ENCODE measurements around the gene CCDC7. TPM values are rescaled to one million over a fixed set of nuclear protein-coding genes. Genes with fewer than 3 reads are reported as not detected.

CCDC7 gene
- total and polyA plus RNA-seq, 10 of the 15 experiments (the other 5 are each of a cell fraction or from before 2014, with no cell fraction given) = 1.8 to 5.6 (median 3.4) TPM

DNA sequence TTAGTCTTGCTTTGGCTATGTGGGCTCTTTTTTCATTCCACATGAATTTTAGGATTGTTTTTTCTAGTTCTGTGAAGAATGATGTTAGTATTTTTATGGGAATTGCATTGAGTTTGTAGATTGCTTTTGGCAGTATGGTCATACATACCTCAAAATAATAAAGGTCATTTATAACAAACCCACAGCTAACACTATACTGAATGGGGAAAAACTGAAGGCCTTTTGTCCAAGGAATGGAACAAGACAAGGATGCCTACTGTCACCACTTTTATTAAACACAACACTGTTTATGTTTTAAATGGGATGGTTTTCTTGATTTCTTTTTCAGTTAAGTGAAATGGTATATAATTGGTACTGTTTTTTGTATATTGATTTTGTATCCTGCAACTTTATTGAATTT is 84.3 kb downstream of the CCDC7 start:
- Histone ChIP-seq H3K36me3 (ENCODE audit: control insufficient read depth in 2 of 2, insufficient read depth in 2 of 2, low read length in 1 of 2) (no peaks in the 10 kb centered on the region), H3K4me1 (ENCODE audit: control insufficient read depth, insufficient read depth, low read length) (no peaks in the 10 kb centered on the region), H2AFZ (ENCODE audit: control insufficient read depth, low read depth, low read length) (no peak overlapping the region), H3K9me3 (replicated peaks; ENCODE audit: control insufficient read depth, insufficient read depth, low read length) (no peaks in the 10 kb centered on the region; the same call in 2 of the 3 replicates), H3K27me3 (replicated peaks in 1 of 2; ENCODE audit: control insufficient read depth in 2 of 2, insufficient read depth in 2 of 2, low read length in 1 of 2) (no peaks in the 10 kb centered on the region), H3K4me2 (ENCODE audit: control insufficient read depth, insufficient read depth) (no peak overlapping the region), H3K9ac (ENCODE audit: control insufficient read depth, insufficient read depth, low read length) (no peak overlapping the region), H3K4me3 (no peak overlapping the region), H4K20me1 (ENCODE audit: control insufficient read depth, insufficient read depth) (no peaks in the 10 kb centered on the region), H3K79me2 (ENCODE audit: control insufficient read depth, insufficient read depth, low read length) (no peaks in the 10 kb centered on the region), H3K27ac (ENCODE audit: control insufficient read depth, insufficient read depth) (no peak overlapping the region)
- BruUV-seq (replicated peaks) = no TSS peak
- ATAC-seq (no peak), FAIRE-seq (no peak), DNase-seq (ENCODE audit: low read depth, low spot score) (no peak)
- CTCF ChIA-PET = no interaction called here
- RAD21 ChIA-PET (ENCODE audit: unreplicated experiment) = no interaction called here
- intact Hi-C loops (cut with micrococcal nuclease; ENCODE audit: unreplicated experiment) = no loop called here
- POLR2A ChIA-PET = no interaction called here
- SMC1A ChIA-PET (ENCODE audit: uncharacterized antibody, unreplicated experiment) = no interaction called here
- in situ Hi-C loops (cut with MboI) = no loop called here
- TF ChIP-seq TBL1XR1 (IDR thresholded peaks at IDR 0.05; ENCODE audit: low read depth, low read length) (no peak), ESRRA (IDR thresholded peaks at IDR 0.05; ENCODE audit: low read length) (no peak), CBX3 (IDR thresholded peaks at IDR 0.05; ENCODE audit: borderline replicate concordance, low read depth) (no peak), RB1 (IDR thresholded peaks at IDR 0.05; ENCODE audit: borderline replicate concordance) (no peak), TCF7 (IDR thresholded peaks at IDR 0.05; ENCODE audit: borderline replicate concordance) (no peak), SUZ12 (IDR thresholded peaks at IDR 0.05; ENCODE audit: unreplicated experiment) (no peak), LARP7 (IDR thresholded peaks at IDR 0.05) (no peak), HDAC2 (IDR thresholded peaks at IDR 0.05) (no peak), MTA3 (IDR thresholded peaks at IDR 0.05; ENCODE audit: borderline replicate concordance, low read length) (no peak), ZNF207 (IDR thresholded peaks at IDR 0.05; ENCODE audit: borderline replicate concordance) (no peak), MYC (IDR thresholded peaks at IDR 0.05; ENCODE audit: insufficient read depth, insufficient read length, insufficient replicate concordance, low read length, severe bottlenecking) (no peak), NR2C2 (IDR thresholded peaks at IDR 0.05; ENCODE audit: borderline replicate concordance, control insufficient read depth, insufficient read length, low read depth) (no peak), PAX8 (IDR thresholded peaks at IDR 0.05) (no peak)
- TF ChIP-seq, protein P1, sequence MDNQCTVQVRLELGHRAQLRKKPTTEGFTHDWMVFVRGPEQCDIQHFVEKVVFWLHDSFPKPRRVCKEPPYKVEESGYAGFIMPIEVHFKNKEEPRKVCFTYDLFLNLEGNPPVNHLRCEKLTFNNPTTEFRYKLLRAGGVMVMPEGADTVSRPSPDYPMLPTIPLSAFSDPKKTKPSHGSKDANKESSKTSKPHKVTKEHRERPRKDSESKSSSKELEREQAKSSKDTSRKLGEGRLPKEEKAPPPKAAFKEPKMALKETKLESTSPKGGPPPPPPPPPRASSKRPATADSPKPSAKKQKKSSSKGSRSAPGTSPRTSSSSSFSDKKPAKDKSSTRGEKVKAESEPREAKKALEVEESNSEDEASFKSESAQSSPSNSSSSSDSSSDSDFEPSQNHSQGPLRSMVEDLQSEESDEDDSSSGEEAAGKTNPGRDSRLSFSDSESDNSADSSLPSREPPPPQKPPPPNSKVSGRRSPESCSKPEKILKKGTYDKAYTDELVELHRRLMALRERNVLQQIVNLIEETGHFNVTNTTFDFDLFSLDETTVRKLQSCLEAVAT (IDR thresholded peaks at IDR 0.05) = no peak
- TF ChIP-seq, protein P2, sequence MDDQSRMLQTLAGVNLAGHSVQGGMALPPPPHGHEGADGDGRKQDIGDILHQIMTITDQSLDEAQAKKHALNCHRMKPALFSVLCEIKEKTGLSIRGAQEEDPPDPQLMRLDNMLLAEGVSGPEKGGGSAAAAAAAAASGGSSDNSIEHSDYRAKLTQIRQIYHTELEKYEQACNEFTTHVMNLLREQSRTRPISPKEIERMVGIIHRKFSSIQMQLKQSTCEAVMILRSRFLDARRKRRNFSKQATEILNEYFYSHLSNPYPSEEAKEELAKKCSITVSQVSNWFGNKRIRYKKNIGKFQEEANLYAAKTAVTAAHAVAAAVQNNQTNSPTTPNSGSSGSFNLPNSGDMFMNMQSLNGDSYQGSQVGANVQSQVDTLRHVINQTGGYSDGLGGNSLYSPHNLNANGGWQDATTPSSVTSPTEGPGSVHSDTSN (IDR thresholded peaks at IDR 0.05; ENCODE audit: insufficient replicate concordance, low read depth, low read length) = no peak
- TF ChIP-seq, protein P3, sequence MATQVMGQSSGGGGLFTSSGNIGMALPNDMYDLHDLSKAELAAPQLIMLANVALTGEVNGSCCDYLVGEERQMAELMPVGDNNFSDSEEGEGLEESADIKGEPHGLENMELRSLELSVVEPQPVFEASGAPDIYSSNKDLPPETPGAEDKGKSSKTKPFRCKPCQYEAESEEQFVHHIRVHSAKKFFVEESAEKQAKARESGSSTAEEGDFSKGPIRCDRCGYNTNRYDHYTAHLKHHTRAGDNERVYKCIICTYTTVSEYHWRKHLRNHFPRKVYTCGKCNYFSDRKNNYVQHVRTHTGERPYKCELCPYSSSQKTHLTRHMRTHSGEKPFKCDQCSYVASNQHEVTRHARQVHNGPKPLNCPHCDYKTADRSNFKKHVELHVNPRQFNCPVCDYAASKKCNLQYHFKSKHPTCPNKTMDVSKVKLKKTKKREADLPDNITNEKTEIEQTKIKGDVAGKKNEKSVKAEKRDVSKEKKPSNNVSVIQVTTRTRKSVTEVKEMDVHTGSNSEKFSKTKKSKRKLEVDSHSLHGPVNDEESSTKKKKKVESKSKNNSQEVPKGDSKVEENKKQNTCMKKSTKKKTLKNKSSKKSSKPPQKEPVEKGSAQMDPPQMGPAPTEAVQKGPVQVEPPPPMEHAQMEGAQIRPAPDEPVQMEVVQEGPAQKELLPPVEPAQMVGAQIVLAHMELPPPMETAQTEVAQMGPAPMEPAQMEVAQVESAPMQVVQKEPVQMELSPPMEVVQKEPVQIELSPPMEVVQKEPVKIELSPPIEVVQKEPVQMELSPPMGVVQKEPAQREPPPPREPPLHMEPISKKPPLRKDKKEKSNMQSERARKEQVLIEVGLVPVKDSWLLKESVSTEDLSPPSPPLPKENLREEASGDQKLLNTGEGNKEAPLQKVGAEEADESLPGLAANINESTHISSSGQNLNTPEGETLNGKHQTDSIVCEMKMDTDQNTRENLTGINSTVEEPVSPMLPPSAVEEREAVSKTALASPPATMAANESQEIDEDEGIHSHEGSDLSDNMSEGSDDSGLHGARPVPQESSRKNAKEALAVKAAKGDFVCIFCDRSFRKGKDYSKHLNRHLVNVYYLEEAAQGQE (IDR thresholded peaks at IDR 0.05; ENCODE audit: low read depth, low read length) = no peak
- TF ChIP-seq, protein P4, sequence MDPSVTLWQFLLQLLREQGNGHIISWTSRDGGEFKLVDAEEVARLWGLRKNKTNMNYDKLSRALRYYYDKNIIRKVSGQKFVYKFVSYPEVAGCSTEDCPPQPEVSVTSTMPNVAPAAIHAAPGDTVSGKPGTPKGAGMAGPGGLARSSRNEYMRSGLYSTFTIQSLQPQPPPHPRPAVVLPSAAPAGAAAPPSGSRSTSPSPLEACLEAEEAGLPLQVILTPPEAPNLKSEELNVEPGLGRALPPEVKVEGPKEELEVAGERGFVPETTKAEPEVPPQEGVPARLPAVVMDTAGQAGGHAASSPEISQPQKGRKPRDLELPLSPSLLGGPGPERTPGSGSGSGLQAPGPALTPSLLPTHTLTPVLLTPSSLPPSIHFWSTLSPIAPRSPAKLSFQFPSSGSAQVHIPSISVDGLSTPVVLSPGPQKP (IDR thresholded peaks at IDR 0.05; ENCODE audit: low read depth, low read length) = no peak
- TF ChIP-seq, protein P5, sequence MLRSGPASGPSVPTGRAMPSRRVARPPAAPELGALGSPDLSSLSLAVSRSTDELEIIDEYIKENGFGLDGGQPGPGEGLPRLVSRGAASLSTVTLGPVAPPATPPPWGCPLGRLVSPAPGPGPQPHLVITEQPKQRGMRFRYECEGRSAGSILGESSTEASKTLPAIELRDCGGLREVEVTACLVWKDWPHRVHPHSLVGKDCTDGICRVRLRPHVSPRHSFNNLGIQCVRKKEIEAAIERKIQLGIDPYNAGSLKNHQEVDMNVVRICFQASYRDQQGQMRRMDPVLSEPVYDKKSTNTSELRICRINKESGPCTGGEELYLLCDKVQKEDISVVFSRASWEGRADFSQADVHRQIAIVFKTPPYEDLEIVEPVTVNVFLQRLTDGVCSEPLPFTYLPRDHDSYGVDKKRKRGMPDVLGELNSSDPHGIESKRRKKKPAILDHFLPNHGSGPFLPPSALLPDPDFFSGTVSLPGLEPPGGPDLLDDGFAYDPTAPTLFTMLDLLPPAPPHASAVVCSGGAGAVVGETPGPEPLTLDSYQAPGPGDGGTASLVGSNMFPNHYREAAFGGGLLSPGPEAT (IDR thresholded peaks at IDR 0.05; ENCODE audit: low read depth) = no peak
